NB4 (cell line): Measurements from ENCODE around the gene STAP2.

ENCODE experiments used
- DNase-seq: peaks from one replicate; pipeline ENCODE4 v3.0.0; 2010; ENCODE audit warnings: low read depth
- H3K4me3 ChIP-seq: one replicate; pipeline ENCODE4 v1.5.1; 2011; ENCODE audit warnings: mild to moderate bottlenecking, low read depth, low read length, moderate library complexity
- MYC ChIP-seq: IDR thresholded peaks from 2 replicates; pipeline ENCODE4 v1.6.1; 2011; ENCODE audit warnings: low read depth, low read length
- POLR2A ChIP-seq: IDR thresholded peaks from 2 replicates; pipeline ENCODE4 v1.6.1; 2011; ENCODE audit warnings: mild to moderate bottlenecking; ENCODE audit not compliant: insufficient read length; ENCODE audit errors: extremely low read depth
- TF ChIP-seq, protein P1 (sequence below): IDR thresholded peaks from 2 replicates; pipeline ENCODE4 v1.6.1; 2011; ENCODE audit warnings: low read depth, low read length
- TF ChIP-seq, protein P2 (sequence below): IDR thresholded peaks from one replicate; pipeline ENCODE4 v1.5.1; 2012; ENCODE audit warnings: low read depth, low read length

Gene STAP2, protein sequence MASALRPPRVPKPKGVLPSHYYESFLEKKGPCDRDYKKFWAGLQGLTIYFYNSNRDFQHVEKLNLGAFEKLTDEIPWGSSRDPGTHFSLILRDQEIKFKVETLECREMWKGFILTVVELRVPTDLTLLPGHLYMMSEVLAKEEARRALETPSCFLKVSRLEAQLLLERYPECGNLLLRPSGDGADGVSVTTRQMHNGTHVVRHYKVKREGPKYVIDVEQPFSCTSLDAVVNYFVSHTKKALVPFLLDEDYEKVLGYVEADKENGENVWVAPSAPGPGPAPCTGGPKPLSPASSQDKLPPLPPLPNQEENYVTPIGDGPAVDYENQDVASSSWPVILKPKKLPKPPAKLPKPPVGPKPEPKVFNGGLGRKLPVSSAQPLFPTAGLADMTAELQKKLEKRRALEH

DNA sequence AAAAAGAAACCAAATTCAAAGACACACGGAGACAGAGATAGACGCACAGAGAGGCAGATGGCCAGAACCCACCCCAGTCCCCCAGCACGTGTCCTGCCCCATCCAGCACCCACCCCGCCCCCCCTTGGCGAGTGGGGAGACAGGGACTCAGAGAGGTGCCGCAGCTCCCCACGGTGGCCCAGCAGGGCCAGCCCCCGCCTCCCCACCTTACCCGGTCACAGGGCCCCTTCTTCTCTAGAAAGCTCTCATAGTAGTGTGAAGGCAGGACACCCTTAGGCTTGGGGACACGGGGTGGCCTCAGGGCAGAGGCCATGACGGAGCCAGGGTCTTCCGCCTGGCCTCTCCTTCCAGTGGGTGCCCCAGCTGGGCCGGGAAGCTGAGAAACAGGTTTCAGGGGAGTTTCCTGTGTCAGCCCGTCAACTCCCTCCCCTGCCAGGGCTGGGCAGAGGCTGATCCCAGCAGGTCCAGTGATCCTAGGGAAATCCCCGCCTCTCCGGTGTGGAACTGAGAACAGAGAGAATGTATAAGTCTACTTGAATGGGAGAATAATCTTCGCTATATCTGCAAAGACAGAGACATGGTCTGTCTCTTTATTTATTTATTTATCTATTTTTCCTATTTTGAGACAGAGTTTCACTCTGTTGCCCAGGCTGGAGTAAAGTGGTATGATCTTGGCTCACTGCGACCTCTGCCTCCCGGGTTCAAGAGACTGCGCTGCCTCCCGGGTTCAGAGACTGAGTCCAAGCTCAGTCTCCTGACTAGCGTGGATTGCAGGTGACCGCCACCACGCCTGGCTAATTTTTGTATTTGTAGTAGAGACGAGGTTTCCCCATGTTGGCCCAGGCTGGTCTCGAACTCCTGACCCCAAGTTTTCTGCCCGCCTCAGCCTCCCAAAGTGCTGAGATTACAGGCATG, at the start of gene STAP2:
Gene STAP2, minus strand, starts transcription at position 387 of the 915 bp plus-strand sequence. Its CDS starts 74 bp downstream, at position 313.
- no peak within 1 kb of the TSS for H3K4me3 ChIP-seq
- TF ChIP-seq, protein P1, sequence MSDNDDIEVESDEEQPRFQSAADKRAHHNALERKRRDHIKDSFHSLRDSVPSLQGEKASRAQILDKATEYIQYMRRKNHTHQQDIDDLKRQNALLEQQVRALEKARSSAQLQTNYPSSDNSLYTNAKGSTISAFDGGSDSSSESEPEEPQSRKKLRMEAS: no peak
- no peak for TF ChIP-seq MYC
- TF ChIP-seq, protein P2, sequence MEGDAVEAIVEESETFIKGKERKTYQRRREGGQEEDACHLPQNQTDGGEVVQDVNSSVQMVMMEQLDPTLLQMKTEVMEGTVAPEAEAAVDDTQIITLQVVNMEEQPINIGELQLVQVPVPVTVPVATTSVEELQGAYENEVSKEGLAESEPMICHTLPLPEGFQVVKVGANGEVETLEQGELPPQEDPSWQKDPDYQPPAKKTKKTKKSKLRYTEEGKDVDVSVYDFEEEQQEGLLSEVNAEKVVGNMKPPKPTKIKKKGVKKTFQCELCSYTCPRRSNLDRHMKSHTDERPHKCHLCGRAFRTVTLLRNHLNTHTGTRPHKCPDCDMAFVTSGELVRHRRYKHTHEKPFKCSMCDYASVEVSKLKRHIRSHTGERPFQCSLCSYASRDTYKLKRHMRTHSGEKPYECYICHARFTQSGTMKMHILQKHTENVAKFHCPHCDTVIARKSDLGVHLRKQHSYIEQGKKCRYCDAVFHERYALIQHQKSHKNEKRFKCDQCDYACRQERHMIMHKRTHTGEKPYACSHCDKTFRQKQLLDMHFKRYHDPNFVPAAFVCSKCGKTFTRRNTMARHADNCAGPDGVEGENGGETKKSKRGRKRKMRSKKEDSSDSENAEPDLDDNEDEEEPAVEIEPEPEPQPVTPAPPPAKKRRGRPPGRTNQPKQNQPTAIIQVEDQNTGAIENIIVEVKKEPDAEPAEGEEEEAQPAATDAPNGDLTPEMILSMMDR: no peak
- TF ChIP-seq POLR2A: no peak
- no peak for DNase-seq

DNA sequence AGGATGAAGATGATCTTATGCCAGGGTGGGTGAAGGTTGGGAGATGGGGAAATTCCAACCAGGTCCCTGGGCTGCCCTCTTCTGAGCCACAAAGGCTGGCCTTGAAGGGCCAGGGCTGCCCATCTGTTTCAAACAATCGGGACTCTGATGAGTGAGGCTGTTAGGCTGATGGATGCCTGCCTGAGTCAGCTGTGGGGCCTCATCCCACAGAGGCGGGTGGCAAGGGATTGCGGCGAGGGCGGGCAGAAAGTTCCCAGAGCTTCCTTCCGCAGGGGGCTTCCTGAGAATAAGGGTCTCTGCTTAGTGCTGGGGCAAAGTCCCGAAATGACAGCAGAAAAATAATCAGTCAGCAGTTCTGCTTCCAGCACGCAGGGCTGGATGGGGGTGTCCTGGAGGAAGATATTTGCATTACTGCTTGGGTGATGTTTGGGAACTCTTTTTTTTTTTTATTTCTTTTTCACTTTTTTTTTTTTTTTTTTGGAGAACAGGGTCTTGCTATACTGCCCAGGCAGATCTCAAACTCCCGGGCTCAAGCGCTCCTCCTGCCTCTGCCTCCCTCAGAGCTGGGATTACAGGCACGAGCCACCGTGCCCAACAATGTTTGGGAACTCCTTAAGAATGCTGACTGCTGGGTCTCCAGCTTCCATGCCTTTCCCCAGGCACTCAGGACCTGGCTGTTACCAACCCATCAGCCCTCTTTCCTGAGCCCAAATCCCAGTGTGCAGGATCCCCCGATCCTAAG, 47.6 kb upstream of the STAP2 start:
- TF ChIP-seq, protein P1: no peak
- TF ChIP-seq POLR2A (no peak), MYC (no peak)
- TF ChIP-seq, protein P2: no peak
- H3K4me3 ChIP-seq: no peak overlapping the region
- no peak for DNase-seq

DNA sequence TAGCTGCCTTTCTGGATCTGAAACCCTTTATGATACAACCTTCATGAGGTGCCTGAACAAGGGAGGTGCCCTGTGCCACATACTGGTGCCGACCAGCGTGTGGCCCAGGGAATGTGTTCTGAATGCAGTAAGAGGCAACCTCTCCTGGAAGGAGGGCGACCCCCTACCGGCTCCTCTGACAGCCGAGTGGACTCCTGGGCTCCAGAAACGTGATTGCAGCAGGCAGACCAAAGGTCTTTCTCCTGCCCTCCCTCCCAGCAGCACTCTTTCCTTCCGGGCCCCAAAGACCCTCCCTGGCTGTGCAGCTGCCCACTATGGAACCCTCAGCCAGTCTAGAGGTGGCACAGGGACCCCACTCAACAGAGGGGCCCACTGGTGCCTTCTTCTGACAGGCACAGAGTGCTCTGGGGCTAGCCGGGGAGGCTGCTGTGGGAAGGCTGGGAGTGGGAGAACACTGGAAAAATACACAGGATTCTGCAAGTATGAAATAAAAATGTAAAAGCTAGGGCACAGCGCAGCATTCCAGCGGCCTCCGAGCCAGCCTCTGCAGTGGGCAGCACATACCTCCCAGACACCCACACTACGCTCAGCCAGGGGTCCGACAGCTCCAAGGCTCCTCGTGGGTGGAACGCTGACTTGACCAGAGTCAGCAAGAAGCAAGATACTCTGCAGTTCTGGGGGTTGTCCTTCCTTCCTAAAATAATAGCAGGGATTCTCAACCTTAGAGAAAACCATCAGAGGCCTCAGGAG, 46.8 kb upstream of the STAP2 start:
- TF ChIP-seq, protein P2: no peak
- no peak for TF ChIP-seq POLR2A
- TF ChIP-seq MYC: no peak
- TF ChIP-seq, protein P1: no peak
- DNase-seq: no peak
- no peak overlapping the region for H3K4me3 ChIP-seq

DNA sequence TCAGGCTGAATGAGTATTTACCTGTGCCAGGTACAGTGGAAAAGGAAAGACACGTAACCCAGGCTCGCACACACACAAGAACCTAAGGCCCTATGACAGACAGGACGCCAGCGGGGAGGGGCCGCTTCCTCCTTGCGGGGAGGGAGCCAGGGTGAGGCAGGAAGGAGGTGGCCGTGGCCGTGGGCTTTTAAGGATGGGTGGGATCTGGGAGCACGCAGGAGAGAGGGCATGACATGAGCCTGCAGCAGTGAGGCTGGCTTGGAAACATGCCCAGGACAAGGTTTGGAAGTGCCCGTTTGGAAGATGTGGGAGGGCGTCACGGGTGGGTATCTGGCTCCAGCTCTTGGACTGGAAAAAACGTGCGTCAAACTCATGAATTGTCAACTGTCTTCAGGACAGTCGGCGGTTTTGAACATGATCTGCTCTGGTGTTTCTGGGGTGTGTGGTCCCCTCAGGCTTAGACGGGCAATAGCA, 41.7 kb upstream of the STAP2 start:
- TF ChIP-seq, protein P1: no peak
- TF ChIP-seq POLR2A (no peak), MYC (no peak)
- TF ChIP-seq, protein P2: no peak
- no peak overlapping the region for H3K4me3 ChIP-seq
- DNase-seq: no peak
